ENCODE data around the gene STXBP5. TPM values are rescaled to one million over a fixed set of nuclear protein-coding genes. Genes with fewer than 3 reads are reported as not detected.

Gene STXBP5
- total and polyA plus RNA-seq, 2 of the 13 experiments (the other 11 are each of a cell fraction or from before 2014, with no cell fraction given), result 8.8 to 19.4 TPM

- TF ChIP-seq, protein P1, sequence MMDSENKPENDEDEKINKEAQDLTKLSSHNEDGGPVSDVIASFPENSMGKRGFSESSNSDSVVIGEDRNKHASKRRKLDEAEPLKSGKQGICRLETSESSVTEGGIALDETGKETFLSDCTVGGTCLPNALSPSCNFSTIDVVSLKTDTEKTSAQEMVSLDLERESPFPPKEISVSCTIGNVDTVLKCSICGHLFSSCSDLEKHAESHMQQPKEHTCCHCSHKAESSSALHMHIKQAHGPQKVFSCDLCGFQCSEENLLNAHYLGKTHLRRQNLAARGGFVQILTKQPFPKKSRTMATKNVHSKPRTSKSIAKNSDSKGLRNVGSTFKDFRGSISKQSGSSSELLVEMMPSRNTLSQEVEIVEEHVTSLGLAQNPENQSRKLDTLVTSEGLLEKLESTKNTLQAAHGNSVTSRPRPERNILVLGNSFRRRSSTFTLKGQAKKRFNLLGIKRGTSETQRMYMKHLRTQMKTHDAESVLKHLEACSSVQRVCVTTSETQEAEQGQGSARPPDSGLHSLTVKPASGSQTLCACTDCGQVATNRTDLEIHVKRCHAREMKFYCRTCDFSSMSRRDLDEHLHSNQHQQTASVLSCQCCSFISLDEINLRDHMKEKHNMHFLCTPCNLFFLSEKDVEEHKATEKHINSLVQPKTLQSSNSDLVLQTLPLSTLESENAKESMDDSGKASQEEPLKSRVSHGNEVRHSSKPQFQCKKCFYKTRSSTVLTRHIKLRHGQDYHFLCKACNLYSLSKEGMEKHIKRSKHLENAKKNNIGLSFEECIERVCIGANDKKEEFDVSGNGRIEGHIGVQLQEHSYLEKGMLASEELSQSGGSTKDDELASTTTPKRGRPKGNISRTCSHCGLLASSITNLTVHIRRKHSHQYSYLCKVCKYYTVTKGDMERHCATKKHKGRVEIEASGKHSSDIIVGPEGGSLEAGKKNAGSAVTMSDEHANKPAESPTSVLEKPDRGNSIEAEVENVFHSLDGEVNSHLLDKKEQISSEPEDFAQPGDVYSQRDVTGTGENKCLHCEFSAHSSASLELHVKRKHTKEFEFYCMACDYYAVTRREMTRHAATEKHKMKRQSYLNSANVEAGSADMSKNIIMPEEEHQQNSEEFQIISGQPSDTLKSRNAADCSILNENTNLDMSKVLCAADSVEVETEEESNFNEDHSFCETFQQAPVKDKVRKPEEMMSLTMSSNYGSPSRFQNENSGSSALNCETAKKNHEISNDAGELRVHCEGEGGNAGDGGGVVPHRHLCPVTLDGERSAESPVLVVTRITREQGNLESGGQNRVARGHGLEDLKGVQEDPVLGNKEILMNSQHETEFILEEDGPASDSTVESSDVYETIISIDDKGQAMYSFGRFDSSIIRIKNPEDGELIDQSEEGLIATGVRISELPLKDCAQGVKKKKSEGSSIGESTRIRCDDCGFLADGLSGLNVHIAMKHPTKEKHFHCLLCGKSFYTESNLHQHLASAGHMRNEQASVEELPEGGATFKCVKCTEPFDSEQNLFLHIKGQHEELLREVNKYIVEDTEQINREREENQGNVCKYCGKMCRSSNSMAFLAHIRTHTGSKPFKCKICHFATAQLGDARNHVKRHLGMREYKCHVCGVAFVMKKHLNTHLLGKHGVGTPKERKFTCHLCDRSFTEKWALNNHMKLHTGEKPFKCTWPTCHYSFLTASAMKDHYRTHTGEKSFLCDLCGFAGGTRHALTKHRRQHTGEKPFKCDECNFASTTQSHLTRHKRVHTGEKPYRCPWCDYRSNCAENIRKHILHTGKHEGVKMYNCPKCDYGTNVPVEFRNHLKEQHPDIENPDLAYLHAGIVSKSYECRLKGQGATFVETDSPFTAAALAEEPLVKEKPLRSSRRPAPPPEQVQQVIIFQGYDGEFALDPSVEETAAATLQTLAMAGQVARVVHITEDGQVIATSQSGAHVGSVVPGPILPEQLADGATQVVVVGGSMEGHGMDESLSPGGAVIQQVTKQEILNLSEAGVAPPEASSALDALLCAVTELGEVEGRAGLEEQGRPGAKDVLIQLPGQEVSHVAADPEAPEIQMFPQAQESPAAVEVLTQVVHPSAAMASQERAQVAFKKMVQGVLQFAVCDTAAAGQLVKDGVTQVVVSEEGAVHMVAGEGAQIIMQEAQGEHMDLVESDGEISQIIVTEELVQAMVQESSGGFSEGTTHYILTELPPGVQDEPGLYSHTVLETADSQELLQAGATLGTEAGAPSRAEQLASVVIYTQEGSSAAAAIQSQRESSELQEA (CRISPR knock-in tag; IDR thresholded peaks at IDR 0.05; ENCODE audit: not compliant biosample characterization), result peak; percentile 60
- TF ChIP-seq HIVEP1 (CRISPR knock-in tag; IDR thresholded peaks at IDR 0.05) (peak; percentile 79), HNRNPLL (IDR thresholded peaks at IDR 0.05; ENCODE audit: low read depth, low read length, poor library complexity, severe bottlenecking) (peak; percentile 65), TSC22D2 (CRISPR knock-in tag; IDR thresholded peaks at IDR 0.05; ENCODE audit: borderline replicate concordance) (no peak), ZNF800 (CRISPR knock-in tag; IDR thresholded peaks at IDR 0.05) (peak; percentile 59), ATM (IDR thresholded peaks at IDR 0.05; ENCODE audit: borderline replicate concordance) (no peak), SIX4 (CRISPR knock-in tag; IDR thresholded peaks at IDR 0.05) (no peak), SPEN (CRISPR knock-in tag; IDR thresholded peaks at IDR 0.05; ENCODE audit: low read depth) (0 out of 2 replicates have a peak, but pooled peaks have one; percentile 33), ZNF124 (CRISPR knock-in tag; IDR thresholded peaks at IDR 0.05) (peak; percentile 32; the same call in 1 of the 2 replicates), BCL6 (CRISPR knock-in tag; IDR thresholded peaks at IDR 0.05) (no peak)
- TF ChIP-seq, protein P2, sequence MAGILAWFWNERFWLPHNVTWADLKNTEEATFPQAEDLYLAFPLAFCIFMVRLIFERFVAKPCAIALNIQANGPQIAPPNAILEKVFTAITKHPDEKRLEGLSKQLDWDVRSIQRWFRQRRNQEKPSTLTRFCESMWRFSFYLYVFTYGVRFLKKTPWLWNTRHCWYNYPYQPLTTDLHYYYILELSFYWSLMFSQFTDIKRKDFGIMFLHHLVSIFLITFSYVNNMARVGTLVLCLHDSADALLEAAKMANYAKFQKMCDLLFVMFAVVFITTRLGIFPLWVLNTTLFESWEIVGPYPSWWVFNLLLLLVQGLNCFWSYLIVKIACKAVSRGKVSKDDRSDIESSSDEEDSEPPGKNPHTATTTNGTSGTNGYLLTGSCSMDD (CRISPR knock-in tag; IDR thresholded peaks at IDR 0.05), result no peak
- TF ChIP-seq, protein P3, sequence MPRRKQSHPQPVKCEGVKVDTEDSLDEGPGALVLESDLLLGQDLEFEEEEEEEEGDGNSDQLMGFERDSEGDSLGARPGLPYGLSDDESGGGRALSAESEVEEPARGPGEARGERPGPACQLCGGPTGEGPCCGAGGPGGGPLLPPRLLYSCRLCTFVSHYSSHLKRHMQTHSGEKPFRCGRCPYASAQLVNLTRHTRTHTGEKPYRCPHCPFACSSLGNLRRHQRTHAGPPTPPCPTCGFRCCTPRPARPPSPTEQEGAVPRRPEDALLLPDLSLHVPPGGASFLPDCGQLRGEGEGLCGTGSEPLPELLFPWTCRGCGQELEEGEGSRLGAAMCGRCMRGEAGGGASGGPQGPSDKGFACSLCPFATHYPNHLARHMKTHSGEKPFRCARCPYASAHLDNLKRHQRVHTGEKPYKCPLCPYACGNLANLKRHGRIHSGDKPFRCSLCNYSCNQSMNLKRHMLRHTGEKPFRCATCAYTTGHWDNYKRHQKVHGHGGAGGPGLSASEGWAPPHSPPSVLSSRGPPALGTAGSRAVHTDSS (CRISPR knock-in tag; conservative IDR thresholded peaks at IDR 0.05), result no peak
- TF ChIP-seq, protein P4, sequence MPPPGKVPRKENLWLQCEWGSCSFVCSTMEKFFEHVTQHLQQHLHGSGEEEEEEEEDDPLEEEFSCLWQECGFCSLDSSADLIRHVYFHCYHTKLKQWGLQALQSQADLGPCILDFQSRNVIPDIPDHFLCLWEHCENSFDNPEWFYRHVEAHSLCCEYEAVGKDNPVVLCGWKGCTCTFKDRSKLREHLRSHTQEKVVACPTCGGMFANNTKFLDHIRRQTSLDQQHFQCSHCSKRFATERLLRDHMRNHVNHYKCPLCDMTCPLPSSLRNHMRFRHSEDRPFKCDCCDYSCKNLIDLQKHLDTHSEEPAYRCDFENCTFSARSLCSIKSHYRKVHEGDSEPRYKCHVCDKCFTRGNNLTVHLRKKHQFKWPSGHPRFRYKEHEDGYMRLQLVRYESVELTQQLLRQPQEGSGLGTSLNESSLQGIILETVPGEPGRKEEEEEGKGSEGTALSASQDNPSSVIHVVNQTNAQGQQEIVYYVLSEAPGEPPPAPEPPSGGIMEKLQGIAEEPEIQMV (CRISPR knock-in tag; IDR thresholded peaks at IDR 0.05; ENCODE audit: low read depth), result no peak
Measured at GRCh38 chr6:147204060-147204785, at the start of gene STXBP5 (continued).
